ENCODE results near the gene MYOM1.
A peak's percentile ranks its signal among the peaks of the same experiment; 100 is the strongest.

GRCh38 chr18:3129053-3129864 lies 90.5 kb downstream of the MYOM1 start:
- TF ChIP-seq POLR2AphosphoS5 (IDR thresholded peaks at IDR 0.05) (peak in 2 of 3 donors; percentile 18 to 61), CTCF (IDR thresholded peaks at IDR 0.05 in 8 of 11, conservative IDR thresholded peaks at IDR 0.05 in 3 of 11) (peak; percentile 48 to 92 (median 82))

Data from spleen (tissue), 7 donors.